ENCODE measurements around the gene TRPC3. TPM values are rescaled to one million over a fixed set of nuclear protein-coding genes. Genes with fewer than 3 reads are reported as not detected.

TRPC3 gene
- total and polyA plus RNA-seq, 9 donors: 0.11 to 1.4 (median 0.30) TPM

GRCh38 chr4:121869841-121870822 is 81.7 kb downstream of the TRPC3 start, which contains the start of gene BBS7:
BBS7 (minus strand) TSS chr4:121870474; CDS start chr4:121870313, 161 bp downstream.
- intact Hi-C loops (cut with DNase I): loop anchor here in 1 of 4 donors (5.0 kb wide), 1 partner anchor 173 kb away; the partner anchor contains the start of gene ANXA5
- H3K27me3 ChIP-seq: no peaks in the 10 kb centered on the region
- WGBS, 3 donors: 0 to 1% (median 1%) methylated on average over 46 to 58 of the region's 58 CpGs

GRCh38 chr4:121863799-121864198 is 88.1 kb downstream of the TRPC3 start:
- H3K27me3 ChIP-seq: no peaks in the 10 kb centered on the region
- intact Hi-C loops (cut with DNase I): no loop called here
- H3K4me1 ChIP-seq (ENCODE audit: insufficient read depth): no peaks in the 10 kb centered on the region
- H3K9me3 ChIP-seq: no peaks in the 10 kb centered on the region
- no peak for DNase-seq
- no peak overlapping the region for H3K27ac ChIP-seq
- TF ChIP-seq POLR2A (IDR thresholded peaks at IDR 0.05) (no peak), EP300 (IDR thresholded peaks at IDR 0.05) (no peak), CTCF (IDR thresholded peaks at IDR 0.05) (no peak)
- WGBS, 3 donors: 62 to 78% (median 68%) methylated on average over 7 of the region's 7 CpGs
- no peak overlapping the region for H3K4me3 ChIP-seq
- no peaks in the 10 kb centered on the region for H3K36me3 ChIP-seq

More at GRCh38 chr4:121869841-121870822, 81.7 kb downstream of the TRPC3 start, which contains the start of gene BBS7:
- no peak for TF ChIP-seq CTCF (IDR thresholded peaks at IDR 0.05)
- TF ChIP-seq EP300 (IDR thresholded peaks at IDR 0.05): no peak
- TF ChIP-seq POLR2A (IDR thresholded peaks at IDR 0.05): peak; percentile 91
- Histone ChIP-seq H3K4me1 (ENCODE audit: insufficient read depth) (no peaks in the 10 kb centered on the region), H3K9me3 (no peaks in the 10 kb centered on the region), H3K4me3 (peak within 1 kb of the TSS; percentile 90), H3K27ac (peak within 1 kb of the TSS; percentile 85 to 91), H3K36me3 (no peaks in the 10 kb centered on the region)
- peak; percentile 98 to 99 (median 99) for DNase-seq

- Histone ChIP-seq H3K36me3 (no peaks in the 10 kb centered on the region), H3K4me3 (no peak overlapping the region), H3K4me1 (ENCODE audit: insufficient read depth) (no peaks in the 10 kb centered on the region), H3K27ac (no peak overlapping the region), H3K27me3 (no peaks in the 10 kb centered on the region), H3K9me3 (no peaks in the 10 kb centered on the region)
- TF ChIP-seq EP300 (IDR thresholded peaks at IDR 0.05): no peak
- TF ChIP-seq CTCF (IDR thresholded peaks at IDR 0.05): no peak
- TF ChIP-seq POLR2A (IDR thresholded peaks at IDR 0.05): no peak
- no peak for DNase-seq
- intact Hi-C loops (cut with DNase I): no loop called here
- WGBS, 3 donors: 89 to 95% (median 94%) methylated on average over 2 of the region's 2 CpGs
Observed at GRCh38 chr4:121861426-121861825, 90.4 kb downstream of the TRPC3 start.

- intact Hi-C loops (cut with DNase I): no loop called here
- no peak for DNase-seq
- Histone ChIP-seq H3K4me1 (ENCODE audit: insufficient read depth) (no peaks in the 10 kb centered on the region), H3K9me3 (no peaks in the 10 kb centered on the region), H3K27me3 (no peaks in the 10 kb centered on the region), H3K4me3 (no peak overlapping the region), H3K36me3 (no peaks in the 10 kb centered on the region), H3K27ac (no peak overlapping the region)
- TF ChIP-seq CTCF (IDR thresholded peaks at IDR 0.05): no peak
Observed at GRCh38 chr4:121860121-121860520, 91.7 kb downstream of the TRPC3 start.

Data from ovary (tissue), 9 donors.